GM19397 (cell line): ENCODE results near the gene HECTD4.
"Not testable (repeated sequence)": the region's sequence is repeated elsewhere in the genome, so short reads cannot be mapped to it uniquely, and the experiment has no call there.

Experiments
- ATAC-seq: cut with Tn5 transposase; IDR thresholded peaks from one replicate; pipeline ENCODE4 v1.9.1; 2021; ENCODE audit warnings: mild to moderate bottlenecking, moderate library complexity; ENCODE audit not compliant: unreplicated experiment

The HECTD4 gene

GRCh38 chr12:112283546-112283945, 98.7 kb downstream of the HECTD4 start:
- no peak for ATAC-seq

- ATAC-seq: no peak
Observed at GRCh38 chr12:112282920-112283319, 99.3 kb downstream of the HECTD4 start.

GRCh38 chr12:112275836-112276235, 106.4 kb downstream of the HECTD4 start:
- no peak for ATAC-seq

GRCh38 chr12:112275207-112275606, 107.0 kb downstream of the HECTD4 start:
- no peak for ATAC-seq

- ATAC-seq: no peak
Observed at GRCh38 chr12:112270673-112271072, 111.6 kb downstream of the HECTD4 start.

GRCh38 chr12:112266473-112266872, 115.8 kb downstream of the HECTD4 start:
- ATAC-seq: no peak

- no peak for ATAC-seq
Observed at GRCh38 chr12:112261559-112261958, 120.7 kb downstream of the HECTD4 start.

GRCh38 chr12:112258926-112259325, 123.3 kb downstream of the HECTD4 start:
- no peak for ATAC-seq

GRCh38 chr12:112256780-112257179, 125.5 kb downstream of the HECTD4 start:
- ATAC-seq: no peak

- ATAC-seq: no peak
Observed at GRCh38 chr12:112252184-112252583, 130.0 kb downstream of the HECTD4 start.

- not testable (repeated sequence) for ATAC-seq
Observed at GRCh38 chr12:112244902-112245301, 137.3 kb downstream of the HECTD4 start.

- ATAC-seq: no peak
Observed at GRCh38 chr12:112243255-112244110, 138.7 kb downstream of the HECTD4 start.

GRCh38 chr12:112241176-112241575, 141.1 kb downstream of the HECTD4 start:
- no peak for ATAC-seq

GRCh38 chr12:112239881-112240280, 142.3 kb downstream of the HECTD4 start:
- no peak for ATAC-seq

GRCh38 chr12:112239020-112239419, 143.2 kb downstream of the HECTD4 start:
- no peak for ATAC-seq

- no peak for ATAC-seq
Observed at GRCh38 chr12:112238441-112238840, 143.8 kb downstream of the HECTD4 start.

GRCh38 chr12:112236786-112237185, 145.4 kb downstream of the HECTD4 start:
- ATAC-seq: no peak

GRCh38 chr12:112236386-112236785, 145.8 kb downstream of the HECTD4 start:
- ATAC-seq: no peak

GRCh38 chr12:112234303-112234702, 147.9 kb downstream of the HECTD4 start:
- no peak for ATAC-seq

GRCh38 chr12:112233242-112233641, 149.0 kb downstream of the HECTD4 start:
- ATAC-seq: no peak

- ATAC-seq: no peak
Observed at GRCh38 chr12:112230136-112230535, 152.1 kb downstream of the HECTD4 start.

- ATAC-seq: no peak
Observed at GRCh38 chr12:112226768-112227167, 155.5 kb downstream of the HECTD4 start.

GRCh38 chr12:112220628-112221027, 161.6 kb downstream of the HECTD4 start:
- not testable (repeated sequence) for ATAC-seq
